ENCODE results near the gene OSBPL3. TPM values are rescaled to one million over a fixed set of nuclear protein-coding genes. Genes with fewer than 3 reads are reported as not detected.

OSBPL3 gene
- total RNA-seq, 4 donors from 2014 or later, result 3.2 to 11.4 (median 6.4) TPM

DNA sequence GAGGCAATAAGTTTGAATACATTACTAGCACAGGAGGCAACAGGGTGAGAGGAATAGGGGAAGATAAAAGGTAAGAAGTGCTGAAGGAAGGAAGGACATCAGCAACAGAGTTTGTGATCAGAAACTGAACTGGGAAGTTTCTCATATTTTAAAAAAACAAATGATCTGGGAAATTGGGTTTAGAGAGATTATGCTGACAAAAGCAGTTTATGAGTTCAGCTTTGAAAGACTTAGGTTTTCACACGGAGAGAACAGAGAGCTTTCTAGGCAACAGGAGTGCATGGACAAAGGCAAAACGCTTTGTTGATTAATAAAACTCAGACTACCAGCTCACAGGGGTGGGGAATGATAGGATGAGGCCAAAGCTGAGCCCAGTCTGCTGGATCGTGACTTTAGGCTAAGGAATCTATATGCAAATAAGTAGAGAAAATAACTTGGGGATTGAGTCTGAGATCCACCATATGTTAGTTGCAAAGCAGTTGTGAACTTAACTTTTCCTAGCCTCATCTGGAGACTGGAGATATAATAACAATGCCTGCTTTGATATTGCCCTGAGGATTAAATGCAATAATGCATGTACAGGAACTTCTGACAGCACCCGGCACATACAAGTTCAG lies 4.2 kb downstream of the OSBPL3 start:
- no peak for ATAC-seq
- Histone ChIP-seq H3K27ac (no peak overlapping the region), H3K4me1 (peaks cover 0 to 26% (median 4%) of the 10 kb centered on the region in 3 donors), H3K27me3 (no peaks in the 10 kb centered on the region), H3K4me3 (no peak overlapping the region), H3K36me3 (no peaks in the 10 kb centered on the region), H3K9me3 (no peaks in the 10 kb centered on the region)
- 77 to 81% methylated on average over 4 of the region's 4 CpGs for WGBS, 2 donors (ENCODE audit: low coverage in 1 of 2)
- no peak for TF ChIP-seq POLR2A (IDR thresholded peaks at IDR 0.05)
- TF ChIP-seq, protein P1, sequence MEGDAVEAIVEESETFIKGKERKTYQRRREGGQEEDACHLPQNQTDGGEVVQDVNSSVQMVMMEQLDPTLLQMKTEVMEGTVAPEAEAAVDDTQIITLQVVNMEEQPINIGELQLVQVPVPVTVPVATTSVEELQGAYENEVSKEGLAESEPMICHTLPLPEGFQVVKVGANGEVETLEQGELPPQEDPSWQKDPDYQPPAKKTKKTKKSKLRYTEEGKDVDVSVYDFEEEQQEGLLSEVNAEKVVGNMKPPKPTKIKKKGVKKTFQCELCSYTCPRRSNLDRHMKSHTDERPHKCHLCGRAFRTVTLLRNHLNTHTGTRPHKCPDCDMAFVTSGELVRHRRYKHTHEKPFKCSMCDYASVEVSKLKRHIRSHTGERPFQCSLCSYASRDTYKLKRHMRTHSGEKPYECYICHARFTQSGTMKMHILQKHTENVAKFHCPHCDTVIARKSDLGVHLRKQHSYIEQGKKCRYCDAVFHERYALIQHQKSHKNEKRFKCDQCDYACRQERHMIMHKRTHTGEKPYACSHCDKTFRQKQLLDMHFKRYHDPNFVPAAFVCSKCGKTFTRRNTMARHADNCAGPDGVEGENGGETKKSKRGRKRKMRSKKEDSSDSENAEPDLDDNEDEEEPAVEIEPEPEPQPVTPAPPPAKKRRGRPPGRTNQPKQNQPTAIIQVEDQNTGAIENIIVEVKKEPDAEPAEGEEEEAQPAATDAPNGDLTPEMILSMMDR (IDR thresholded peaks at IDR 0.05), result no peak
- no peak for TF ChIP-seq EP300 (IDR thresholded peaks at IDR 0.05)
- no peak for TF ChIP-seq POLR2AphosphoS5 (IDR thresholded peaks at IDR 0.05)

DNA sequence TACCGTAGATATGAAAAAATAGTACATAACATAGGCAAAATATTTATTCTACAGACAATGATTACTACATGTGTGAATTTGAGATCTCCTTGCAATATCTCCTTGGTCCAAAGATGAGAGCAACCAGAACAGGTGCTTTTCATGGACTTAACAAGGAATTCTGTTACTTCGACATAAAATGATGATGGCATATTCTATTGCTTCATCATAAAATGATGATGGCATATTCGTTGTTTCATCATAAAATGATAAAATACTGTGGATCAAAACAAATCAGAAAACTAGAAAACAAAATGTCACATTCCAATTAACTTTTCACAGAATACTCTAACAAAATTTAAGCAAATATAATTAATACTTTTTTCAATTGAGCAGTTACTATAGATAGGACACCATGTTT lies 4.8 kb downstream of the OSBPL3 start:
- no peaks in the 10 kb centered on the region for H3K36me3 ChIP-seq
- WGBS, 2 donors (ENCODE audit: low coverage in 1 of 2), result 92 to 100% methylated on average over 2 to 3 of the region's 3 CpGs
- H3K27ac ChIP-seq, result no peak overlapping the region
- peaks cover 0 to 23% (median 4%) of the 10 kb centered on the region in 3 donors for H3K4me1 ChIP-seq
- H3K27me3 ChIP-seq, result no peaks in the 10 kb centered on the region
- TF ChIP-seq EP300 (IDR thresholded peaks at IDR 0.05), result no peak
- TF ChIP-seq, protein P1 (IDR thresholded peaks at IDR 0.05), result no peak
- no peak for TF ChIP-seq POLR2A (IDR thresholded peaks at IDR 0.05)
- no peak for TF ChIP-seq POLR2AphosphoS5 (IDR thresholded peaks at IDR 0.05)
- no peak overlapping the region for H3K4me3 ChIP-seq
- no peak for ATAC-seq
- no peaks in the 10 kb centered on the region for H3K9me3 ChIP-seq

DNA sequence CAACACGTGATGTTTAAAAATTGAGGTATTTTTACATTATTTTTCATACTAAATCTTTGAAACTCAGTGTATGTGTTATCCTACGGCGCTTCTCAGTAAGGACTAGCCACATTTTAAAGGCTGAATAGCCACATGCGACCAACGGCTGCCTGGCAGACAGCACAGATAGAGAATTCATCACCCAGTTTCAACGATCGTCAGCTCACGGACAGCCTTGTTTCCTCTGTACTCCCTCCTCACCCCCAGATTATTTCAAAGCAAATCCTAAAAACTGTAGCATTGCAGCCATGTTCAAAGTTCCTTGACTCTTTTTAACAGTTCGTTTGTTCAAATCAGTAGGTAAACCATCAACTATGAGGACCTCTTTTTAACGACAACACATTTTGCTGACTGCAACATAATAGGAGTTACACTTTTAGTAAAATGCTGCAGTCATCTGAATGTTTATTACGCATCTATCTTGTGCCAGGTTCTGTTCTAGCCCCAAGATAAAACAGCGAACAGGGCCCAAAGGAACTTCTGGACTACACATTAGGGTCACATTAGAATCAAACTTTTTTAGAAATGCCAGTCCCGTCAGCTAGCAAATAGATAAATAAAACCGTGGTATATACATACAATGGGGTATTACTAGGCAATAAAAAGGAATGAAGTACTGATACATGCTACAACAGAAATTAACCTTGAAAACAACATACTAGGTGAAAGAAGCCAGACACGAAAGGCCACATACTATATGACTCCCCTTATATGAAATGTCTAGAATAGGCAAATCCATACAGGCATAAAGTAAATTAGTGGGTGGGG lies 5.7 kb downstream of the OSBPL3 start:
- H3K36me3 ChIP-seq, result no peaks in the 10 kb centered on the region
- no peak overlapping the region for H3K27ac ChIP-seq
- no peak overlapping the region for H3K4me3 ChIP-seq
- ATAC-seq, result no peak
- no peaks in the 10 kb centered on the region for H3K9me3 ChIP-seq
- peaks cover 0 to 17% (median 4%) of the 10 kb centered on the region in 3 donors for H3K4me1 ChIP-seq
- no peak for TF ChIP-seq POLR2AphosphoS5 (IDR thresholded peaks at IDR 0.05)
- no peak for TF ChIP-seq EP300 (IDR thresholded peaks at IDR 0.05)
- TF ChIP-seq, protein P1 (IDR thresholded peaks at IDR 0.05), result no peak
- no peak for TF ChIP-seq POLR2A (IDR thresholded peaks at IDR 0.05)
- 82 to 86% methylated on average over 12 to 14 of the region's 15 CpGs for WGBS, 2 donors (ENCODE audit: low coverage in 1 of 2)
- H3K27me3 ChIP-seq, result no peaks in the 10 kb centered on the region

DNA sequence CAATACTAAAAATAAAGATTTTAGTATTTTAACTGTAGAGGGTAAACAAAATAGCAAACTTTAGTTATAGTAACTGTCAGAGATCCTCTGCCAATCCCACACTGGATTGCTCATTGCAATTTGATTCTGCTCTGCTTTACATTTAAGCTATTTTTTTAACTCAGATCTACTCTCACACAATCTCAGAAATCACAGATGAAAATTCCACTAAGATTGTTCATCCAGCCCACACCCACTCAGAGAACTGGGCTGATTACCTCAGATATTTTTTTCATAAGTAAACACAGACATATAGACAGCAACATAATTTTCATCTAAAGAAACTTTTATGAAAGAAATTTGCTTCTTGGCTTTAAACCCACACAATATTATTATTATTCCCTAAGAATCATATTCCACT lies 7.0 kb downstream of the OSBPL3 start:
- TF ChIP-seq POLR2AphosphoS5 (IDR thresholded peaks at IDR 0.05), result no peak
- TF ChIP-seq EP300 (IDR thresholded peaks at IDR 0.05), result no peak
- TF ChIP-seq, protein P1 (IDR thresholded peaks at IDR 0.05), result no peak
- no peak for TF ChIP-seq POLR2A (IDR thresholded peaks at IDR 0.05)
- Histone ChIP-seq H3K27ac (no peak overlapping the region), H3K4me3 (no peak overlapping the region), H3K36me3 (no peaks in the 10 kb centered on the region), H3K27me3 (no peaks in the 10 kb centered on the region), H3K9me3 (no peaks in the 10 kb centered on the region), H3K4me1 (peaks cover 0 to 7% (median 0%) of the 10 kb centered on the region in 3 donors)
- no peak for ATAC-seq

DNA sequence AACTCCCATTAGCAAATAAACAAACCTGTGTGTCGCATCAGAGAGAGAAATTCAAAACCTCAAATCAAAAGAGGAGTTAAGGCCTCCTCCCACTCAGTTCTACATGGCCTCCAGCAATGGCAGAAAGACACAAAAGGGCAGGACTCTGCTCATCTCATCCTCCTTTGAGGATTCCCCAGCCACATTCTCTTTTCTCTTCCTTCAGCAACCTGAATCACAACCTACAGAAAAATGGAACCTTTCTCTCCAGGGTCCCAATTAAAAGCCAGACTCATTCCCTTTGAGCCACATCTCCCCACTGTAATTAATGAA lies 7.9 kb downstream of the OSBPL3 start:
- 78 to 80% methylated on average over 1 of the region's 1 CpG for WGBS, 2 donors (ENCODE audit: low coverage in 1 of 2)
- no peak overlapping the region for H3K27ac ChIP-seq
- no peak for ATAC-seq
- H3K9me3 ChIP-seq, result no peaks in the 10 kb centered on the region
- no peak for TF ChIP-seq POLR2AphosphoS5 (IDR thresholded peaks at IDR 0.05)
- TF ChIP-seq POLR2A (IDR thresholded peaks at IDR 0.05), result no peak
- peaks cover 0 to 7% (median 0%) of the 10 kb centered on the region in 3 donors for H3K4me1 ChIP-seq
- H3K36me3 ChIP-seq, result no peaks in the 10 kb centered on the region
- no peaks in the 10 kb centered on the region for H3K27me3 ChIP-seq
- H3K4me3 ChIP-seq, result no peak overlapping the region

Data from gastroesophageal sphincter (tissue), 4 donors.